Hindlimb muscle (tissue), 1 donor: ENCODE results near the gene BTG1. TPM values are rescaled to one million over a fixed set of nuclear protein-coding genes. Genes with fewer than 3 reads are reported as not detected.
"Not testable (repeated sequence)": the region's sequence is repeated elsewhere in the genome, so short reads cannot be mapped to it uniquely, and the experiment has no call there.

Experiments used
- DNase-seq: peaks from one replicate; pipeline ENCODE4 v3.0.0-alpha.2; 2013
- polyA plus RNA-seq: library from polyadenylated mRNA; unstranded; fragments of 120-200 nt; gene quantifications from one replicate; pipeline ENCODE4 v1.2.1, GENCODE V29; 2013; ENCODE audit not compliant: insufficient read length

BTG1 gene
- polyA plus RNA-seq, 1 donor, result 64.1 TPM

GRCh38 chr12:92096346-92097136 lies 49.1 kb downstream of the BTG1 start:
- DNase-seq, result no peak

GRCh38 chr12:92094751-92095161 lies 50.9 kb downstream of the BTG1 start:
- DNase-seq, result no peak

GRCh38 chr12:92094301-92094700 lies 51.3 kb downstream of the BTG1 start:
- DNase-seq, result not testable (repeated sequence)
